HL-60 (cell line): ENCODE measurements around the gene LRRC51.

Source experiments
- CTCF ChIP-seq: IDR thresholded peaks from one replicate; pipeline ENCODE4 v1.5.1; 2011; ENCODE audit warnings: low read length, control low read depth, inconsistent platforms; ENCODE audit not compliant: insufficient read depth
- GABPA ChIP-seq: IDR thresholded peaks from 2 replicates; pipeline ENCODE4 v1.6.1; 2012; ENCODE audit warnings: low read depth
- POLR2AphosphoS5 ChIP-seq: IDR thresholded peaks from 2 replicates; pipeline ENCODE4 v1.6.1; 2012; ENCODE audit warnings: low read depth
- REST ChIP-seq: IDR thresholded peaks from 2 replicates; pipeline ENCODE4 v1.6.1; 2012; ENCODE audit warnings: low read depth; ENCODE audit not compliant: insufficient replicate concordance
- SPI1 ChIP-seq: IDR thresholded peaks from 2 replicates; pipeline ENCODE4 v1.6.1; 2012; ENCODE audit warnings: low read depth, mild to moderate bottlenecking, borderline replicate concordance

- TF ChIP-seq CTCF (no peak), REST (no peak), GABPA (no peak), POLR2AphosphoS5 (no peak), SPI1 (no peak)
Measured at GRCh38 chr11:72141066-72141465, 60.4 kb downstream of the LRRC51 start.
